Calu3 (cell line): ENCODE results near the gene PCTP. TPM values are rescaled to one million over a fixed set of nuclear protein-coding genes. Genes with fewer than 3 reads are reported as not detected.

Experiments used
- BruUV-seq: library from RNA; stranded (reverse); fragments of 400-500 nt; replicated peaks from 2 replicates; lab custom pipeline; 2021; lab: Mats Ljungman, UMichigan
- CTCF ChIA-PET: fragments of 300-600 bp; sonication (Branson Sonifier 250); formaldehyde crosslinking; loops from one replicate; lab custom pipeline; 2022; ENCODE audit warnings: antibody characterized with exemption; lab: Charles Lee
- DNase-seq: peaks from one replicate; pipeline ENCODE4 v3.0.0; 2022
- H3K27ac Mint-ChIP-seq: one replicate; pipeline ENCODE4 v1.8.0; 2022; ENCODE audit warnings: mixed read lengths; ENCODE audit not compliant: unreplicated experiment
- H3K27me3 Mint-ChIP-seq: one replicate; pipeline ENCODE4 v1.8.0; 2022; ENCODE audit warnings: mixed read lengths; ENCODE audit not compliant: unreplicated experiment
- H3K36me3 Mint-ChIP-seq: one replicate; pipeline ENCODE4 v1.8.0; 2022; ENCODE audit warnings: mild to moderate bottlenecking, moderate library complexity, mixed read lengths; ENCODE audit not compliant: insufficient read depth, unreplicated experiment
- H3K4me1 Mint-ChIP-seq: one replicate; pipeline ENCODE4 v1.8.0; 2022; ENCODE audit warnings: mild to moderate bottlenecking, low read depth, mixed read lengths; ENCODE audit not compliant: unreplicated experiment
- H3K4me3 Mint-ChIP-seq: one replicate; pipeline ENCODE4 v1.8.0; 2022; ENCODE audit warnings: mild to moderate bottlenecking, low read depth, moderate library complexity, mixed read lengths; ENCODE audit not compliant: unreplicated experiment
- H3K9me3 Mint-ChIP-seq: one replicate; pipeline ENCODE4 v1.8.0; 2022; ENCODE audit warnings: low read depth, mixed read lengths; ENCODE audit not compliant: unreplicated experiment
- intact Hi-C: fragments of 100-400 bp; cut with micrococcal nuclease; formaldehyde crosslinking; loops from one replicate; pipeline ENCODE4 v1.10.0; 2022; ENCODE audit not compliant: unreplicated experiment
- total RNA-seq: library from RNA; stranded (reverse); gene quantifications from 2 replicates; pipeline ENCODE4 v1.2.3, GENCODE V29; 2022
- TF ChIP-seq, protein P1 (sequence below): fragments of 200-600 bp; IDR thresholded peaks from one replicate; pipeline ENCODE4 v1.8.0; 2022; ENCODE audit warnings: antibody characterized with exemption; ENCODE audit not compliant: unreplicated experiment

PCTP gene
- total RNA-seq, 1 experiment from 2014 or later: 20.1 TPM

- no peak overlapping the region for H3K27ac Mint-ChIP-seq
- CTCF ChIA-PET: no interaction called here
- H3K27me3 Mint-ChIP-seq: no peaks in the 10 kb centered on the region
- DNase-seq: no peak
- peaks cover 11% of the 10 kb centered on the region for H3K4me1 Mint-ChIP-seq
- no peaks in the 10 kb centered on the region for H3K9me3 Mint-ChIP-seq
- no TSS peak for BruUV-seq
- intact Hi-C loops: no loop called here
- no peaks in the 10 kb centered on the region for H3K36me3 Mint-ChIP-seq
- TF ChIP-seq, protein P1, sequence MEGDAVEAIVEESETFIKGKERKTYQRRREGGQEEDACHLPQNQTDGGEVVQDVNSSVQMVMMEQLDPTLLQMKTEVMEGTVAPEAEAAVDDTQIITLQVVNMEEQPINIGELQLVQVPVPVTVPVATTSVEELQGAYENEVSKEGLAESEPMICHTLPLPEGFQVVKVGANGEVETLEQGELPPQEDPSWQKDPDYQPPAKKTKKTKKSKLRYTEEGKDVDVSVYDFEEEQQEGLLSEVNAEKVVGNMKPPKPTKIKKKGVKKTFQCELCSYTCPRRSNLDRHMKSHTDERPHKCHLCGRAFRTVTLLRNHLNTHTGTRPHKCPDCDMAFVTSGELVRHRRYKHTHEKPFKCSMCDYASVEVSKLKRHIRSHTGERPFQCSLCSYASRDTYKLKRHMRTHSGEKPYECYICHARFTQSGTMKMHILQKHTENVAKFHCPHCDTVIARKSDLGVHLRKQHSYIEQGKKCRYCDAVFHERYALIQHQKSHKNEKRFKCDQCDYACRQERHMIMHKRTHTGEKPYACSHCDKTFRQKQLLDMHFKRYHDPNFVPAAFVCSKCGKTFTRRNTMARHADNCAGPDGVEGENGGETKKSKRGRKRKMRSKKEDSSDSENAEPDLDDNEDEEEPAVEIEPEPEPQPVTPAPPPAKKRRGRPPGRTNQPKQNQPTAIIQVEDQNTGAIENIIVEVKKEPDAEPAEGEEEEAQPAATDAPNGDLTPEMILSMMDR: no peak
- H3K4me3 Mint-ChIP-seq: no peak overlapping the region
These were observed 63.1 kb downstream of the PCTP start for GRCh38 chr17:55813944-55814343.

GRCh38 chr17:55814377-55814776 lies 63.5 kb downstream of the PCTP start:
- Mint-ChIP-seq H3K27me3 (no peaks in the 10 kb centered on the region), H3K4me1 (peaks cover 11% of the 10 kb centered on the region), H3K36me3 (no peaks in the 10 kb centered on the region), H3K27ac (no peak overlapping the region), H3K9me3 (no peaks in the 10 kb centered on the region), H3K4me3 (no peak overlapping the region)
- DNase-seq: no peak
- CTCF ChIA-PET: no interaction called here
- intact Hi-C loops: no loop called here
- TF ChIP-seq, protein P1: no peak
- no TSS peak for BruUV-seq

DNA sequence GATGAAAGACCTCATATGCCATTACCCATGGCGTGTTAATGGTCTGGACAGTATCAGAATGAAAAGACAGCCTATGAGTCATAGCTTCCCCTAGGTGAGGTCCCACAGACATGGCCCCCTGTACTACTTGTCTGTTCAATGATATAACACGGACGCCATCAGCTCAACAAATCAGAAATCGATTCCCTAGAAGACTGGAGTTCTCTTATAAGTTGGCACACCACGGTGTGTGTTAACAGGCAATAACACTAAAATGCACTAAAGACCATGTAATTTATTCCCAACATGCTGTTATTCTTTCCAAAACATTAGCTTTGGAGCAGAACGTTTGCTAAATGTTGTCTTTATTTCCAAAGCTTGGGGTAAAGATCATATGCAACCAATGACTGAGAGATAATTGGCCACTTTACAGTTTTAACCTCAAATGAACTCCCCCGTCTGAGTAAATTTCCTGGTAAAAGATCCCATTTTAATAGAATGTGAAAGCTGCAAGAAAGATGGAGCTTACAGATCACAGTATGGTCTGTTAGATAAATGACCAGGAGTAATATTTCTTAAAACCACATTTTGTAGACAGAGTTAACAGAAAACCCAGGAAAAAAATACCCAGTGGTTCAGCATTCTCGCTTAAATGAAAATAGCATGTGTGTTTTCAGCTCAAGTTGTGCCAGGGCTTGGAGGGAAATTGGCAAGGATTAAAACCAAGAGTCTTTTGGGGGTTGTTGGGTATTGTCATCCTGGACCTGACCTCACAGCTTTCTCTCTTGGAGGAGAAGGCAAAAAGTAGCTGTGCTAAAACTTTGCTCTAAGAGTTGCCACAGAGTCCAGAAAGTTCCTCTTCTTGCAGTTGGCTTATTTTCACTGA lies 65.9 kb downstream of the PCTP start:
- CTCF ChIA-PET: interaction anchor here (0.6 kb wide), 1 partner anchor 280 kb away, joined by 3 read pairs; no protein-coding TSS in a partner anchor

DNA sequence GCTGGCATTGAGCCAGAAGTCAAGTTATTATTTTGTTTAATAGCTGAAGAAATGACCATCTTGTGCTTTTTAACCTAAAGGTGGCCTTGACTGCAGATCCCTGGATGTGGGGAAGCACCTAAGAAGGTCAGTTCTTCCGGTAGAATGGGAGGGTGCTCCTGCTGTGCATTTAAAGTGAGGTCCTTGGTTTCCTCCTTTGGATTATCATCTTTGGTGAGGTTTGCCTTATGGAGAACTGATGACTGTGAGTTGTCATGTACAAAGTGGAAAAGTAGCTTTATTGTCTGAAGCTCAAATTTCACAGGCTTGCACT lies 66.5 kb downstream of the PCTP start:
- Mint-ChIP-seq H3K27ac (no peak overlapping the region), H3K4me3 (no peak overlapping the region), H3K27me3 (no peaks in the 10 kb centered on the region), H3K4me1 (peaks cover 11% of the 10 kb centered on the region), H3K9me3 (no peaks in the 10 kb centered on the region), H3K36me3 (no peaks in the 10 kb centered on the region)
- intact Hi-C loops: no loop called here
- BruUV-seq: no TSS peak
- CTCF ChIA-PET: interaction anchor here (0.6 kb wide), 1 partner anchor 281 kb away, joined by 3 read pairs; no protein-coding TSS in a partner anchor
- TF ChIP-seq, protein P1: no peak
- DNase-seq: no peak

More for the DNA sequence above, 65.9 kb downstream of the PCTP start:
- TF ChIP-seq, protein P1: no peak
- Mint-ChIP-seq H3K27ac (no peak overlapping the region), H3K4me3 (no peak overlapping the region), H3K36me3 (no peaks in the 10 kb centered on the region), H3K4me1 (peaks cover 11% of the 10 kb centered on the region), H3K27me3 (no peaks in the 10 kb centered on the region), H3K9me3 (no peaks in the 10 kb centered on the region)
- intact Hi-C loops: no loop called here
- BruUV-seq: no TSS peak
- DNase-seq: no peak
